ENCODE results near the gene APCDD1.
"Not testable (repeated sequence)": the region's sequence is repeated elsewhere in the genome, so short reads cannot be mapped to it uniquely, and the experiment has no call there.

APCDD1 gene

DNA sequence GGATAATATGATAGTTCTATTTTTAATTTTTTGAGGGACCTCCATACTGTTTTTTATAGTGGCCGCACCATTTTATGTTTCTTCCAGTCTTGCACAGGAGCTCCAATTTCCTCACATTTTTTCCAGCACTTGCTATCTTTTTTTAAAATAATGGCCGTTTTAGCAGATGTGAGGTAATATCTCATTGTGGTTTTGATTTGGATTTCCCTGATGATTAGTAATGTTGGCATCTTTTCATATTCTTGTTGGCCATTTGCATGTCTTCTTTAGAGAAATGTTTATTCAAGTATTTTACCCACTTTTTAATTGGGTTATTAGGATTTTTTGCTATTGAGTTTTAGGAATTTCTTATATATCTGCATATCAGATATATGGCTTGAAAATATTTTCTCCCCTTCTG lies 41.5 kb downstream of the APCDD1 start:
- no peak for DNase-seq (ENCODE audit: low read depth)
- no peak for TF ChIP-seq CTCF (IDR thresholded peaks at IDR 0.05; ENCODE audit: control insufficient read depth, insufficient read depth, low read depth, low read length, missing control alignments)
- no peak overlapping the region for H3K4me3 ChIP-seq (ENCODE audit: control insufficient read depth, low read depth, low read length)

DNA sequence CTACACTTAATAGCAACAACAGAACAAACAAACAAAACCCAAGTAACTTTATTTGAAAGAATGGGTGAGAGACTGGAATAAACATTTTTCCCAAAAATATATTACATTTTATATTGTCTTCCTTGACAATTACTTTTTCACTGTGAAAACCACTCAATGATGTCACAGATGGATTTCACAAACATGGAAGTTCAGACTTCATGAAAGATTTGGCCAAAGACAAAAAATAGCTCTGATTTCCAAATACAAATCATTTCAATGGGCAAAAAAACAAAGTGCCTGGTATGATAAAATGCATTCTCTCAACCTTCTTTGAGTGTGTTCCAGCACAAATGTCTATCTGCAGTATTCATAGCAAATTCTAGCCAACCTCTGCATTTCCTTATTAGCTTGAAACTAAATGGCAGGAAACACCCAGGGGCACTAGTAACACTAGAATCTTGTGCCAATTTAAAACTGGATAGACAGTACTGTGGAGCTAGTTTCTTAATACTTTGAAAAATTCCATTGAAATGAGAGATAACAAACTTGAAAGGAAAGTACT lies 42.8 kb downstream of the APCDD1 start:
- no peak overlapping the region for H3K4me3 ChIP-seq (ENCODE audit: control insufficient read depth, low read depth, low read length)
- no peak for DNase-seq (ENCODE audit: low read depth)
- no peak for TF ChIP-seq CTCF (IDR thresholded peaks at IDR 0.05; ENCODE audit: control insufficient read depth, insufficient read depth, low read depth, low read length, missing control alignments)

- H3K4me3 ChIP-seq (ENCODE audit: control insufficient read depth, low read depth, low read length) = no peak overlapping the region
- TF ChIP-seq CTCF (IDR thresholded peaks at IDR 0.05; ENCODE audit: control insufficient read depth, insufficient read depth, low read depth, low read length, missing control alignments) = no peak
- DNase-seq (ENCODE audit: low read depth) = no peak
Observed at GRCh38 chr18:10499230-10499629, 44.8 kb downstream of the APCDD1 start.

- no peak for DNase-seq (ENCODE audit: low read depth)
- TF ChIP-seq CTCF (IDR thresholded peaks at IDR 0.05; ENCODE audit: control insufficient read depth, insufficient read depth, low read depth, low read length, missing control alignments) = no peak
- H3K4me3 ChIP-seq (ENCODE audit: control insufficient read depth, low read depth, low read length) = no peak overlapping the region
Observed at GRCh38 chr18:10500038-10500437, 45.6 kb downstream of the APCDD1 start.

DNA sequence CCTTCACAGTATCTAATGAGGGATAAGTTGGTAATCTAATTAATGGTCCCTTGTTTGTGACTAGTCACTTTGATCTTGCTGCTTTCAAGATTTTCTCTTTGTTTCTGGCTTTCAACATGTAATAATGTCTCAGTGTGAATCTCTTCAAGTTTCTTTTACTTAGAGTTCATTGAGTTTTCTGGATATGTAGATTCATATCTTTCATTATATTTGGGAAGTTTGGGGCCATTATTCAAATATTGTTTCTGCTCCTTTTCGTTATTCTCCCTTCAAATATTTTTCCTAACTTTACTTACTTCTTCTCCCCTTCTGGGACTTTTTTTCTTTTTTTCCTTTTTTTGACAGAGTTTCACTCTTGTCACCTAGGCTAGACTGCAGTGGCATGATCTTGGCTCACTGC lies 50.3 kb downstream of the APCDD1 start:
- H3K4me3 ChIP-seq (ENCODE audit: control insufficient read depth, low read depth, low read length) = no peak overlapping the region
- DNase-seq (ENCODE audit: low read depth) = no peak
- no peak for TF ChIP-seq CTCF (IDR thresholded peaks at IDR 0.05; ENCODE audit: control insufficient read depth, insufficient read depth, low read depth, low read length, missing control alignments)

DNA sequence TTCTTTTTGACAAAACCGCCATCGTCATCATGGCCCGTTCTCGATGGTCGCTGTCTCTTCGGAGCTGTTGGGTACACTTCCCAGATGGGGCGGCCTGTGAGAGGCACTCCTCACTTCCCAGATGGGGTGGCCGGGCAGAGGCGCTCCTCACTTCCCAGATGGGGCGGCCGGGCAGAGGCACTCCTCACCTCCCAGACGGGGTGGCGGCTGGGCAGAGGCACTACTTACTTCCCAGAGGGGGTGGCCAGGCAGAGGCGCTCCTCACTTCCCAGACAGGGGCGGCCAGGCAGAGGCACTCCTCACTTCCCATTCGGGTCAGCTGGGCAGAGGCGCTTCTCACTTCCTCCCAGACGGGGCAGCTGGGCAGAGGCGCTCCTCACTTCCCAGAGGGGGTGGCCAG lies 51.5 kb downstream of the APCDD1 start:
- H3K4me3 ChIP-seq (ENCODE audit: control insufficient read depth, low read depth, low read length); DNase-seq (ENCODE audit: low read depth): not testable (repeated sequence)

- no peak for DNase-seq (ENCODE audit: low read depth)
- no peak overlapping the region for H3K4me3 ChIP-seq (ENCODE audit: control insufficient read depth, low read depth, low read length)
- TF ChIP-seq CTCF (IDR thresholded peaks at IDR 0.05; ENCODE audit: control insufficient read depth, insufficient read depth, low read depth, low read length, missing control alignments) = no peak
Observed at GRCh38 chr18:10508591-10508990, 54.2 kb downstream of the APCDD1 start.
